Lung microvascular endothelial cell (primary cell): ENCODE data around the gene SLC44A3. TPM values are rescaled to one million over a fixed set of nuclear protein-coding genes. Genes with fewer than 3 reads are reported as not detected.
A peak's percentile ranks its signal among the peaks of the same experiment; 100 is the strongest.

ENCODE experiments used
- DNase-seq, 2 donors: peaks; one replicate each; pipeline versions ENCODE4 v3.0.0 to v3.0.0-alpha.2; 2010; ENCODE audit warnings: low read depth in 2 of 2
- total RNA-seq: library from RNA; depleted of rRNA; stranded (reverse); fragments of >200 nt; gene quantifications from 2 replicates; pipeline ENCODE4 v1.2.1, GENCODE V29; 2014

SLC44A3 gene
- total RNA-seq, 1 donor from 2014 or later, result 4.8 TPM

DNA sequence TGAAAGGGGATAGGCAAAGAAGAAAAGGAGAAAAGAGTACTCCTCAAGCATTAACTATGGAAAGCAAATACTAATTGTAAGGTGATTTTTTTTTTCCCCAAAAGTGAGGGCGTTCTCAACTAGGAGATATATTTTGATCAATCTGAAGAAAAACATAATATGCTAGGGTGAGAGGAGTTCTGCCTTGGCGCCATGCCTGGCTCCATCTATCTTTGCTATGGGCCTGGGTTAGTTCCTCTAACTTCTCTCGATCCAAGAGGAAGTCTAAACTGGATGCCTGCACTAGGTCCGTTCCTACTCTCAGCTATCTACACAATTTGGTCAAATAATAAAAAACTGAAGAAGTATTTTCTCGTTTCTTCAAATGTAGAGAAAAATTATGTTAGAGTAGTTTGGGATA lies 86.2 kb downstream of the SLC44A3 start:
- DNase-seq, result no peak

DNA sequence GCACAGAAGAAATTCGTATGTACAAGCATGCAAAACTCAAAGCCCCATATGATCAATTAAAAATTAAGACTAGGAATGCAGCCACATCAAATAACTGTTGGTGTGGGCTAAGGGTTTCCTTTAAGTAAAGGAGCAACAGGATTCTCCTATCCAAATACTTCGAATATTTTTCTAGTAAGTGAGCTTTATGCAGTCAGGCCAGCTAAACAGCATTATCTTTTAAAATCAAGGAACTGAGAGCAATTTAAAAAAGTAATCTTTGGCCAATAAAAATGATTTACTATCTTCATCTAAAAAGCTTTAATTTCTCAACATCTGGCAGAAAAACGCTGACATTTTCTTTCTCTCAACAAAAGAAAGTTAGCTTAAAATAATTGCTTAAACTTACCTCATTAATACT lies 87.0 kb downstream of the SLC44A3 start:
- no peak for DNase-seq

DNA sequence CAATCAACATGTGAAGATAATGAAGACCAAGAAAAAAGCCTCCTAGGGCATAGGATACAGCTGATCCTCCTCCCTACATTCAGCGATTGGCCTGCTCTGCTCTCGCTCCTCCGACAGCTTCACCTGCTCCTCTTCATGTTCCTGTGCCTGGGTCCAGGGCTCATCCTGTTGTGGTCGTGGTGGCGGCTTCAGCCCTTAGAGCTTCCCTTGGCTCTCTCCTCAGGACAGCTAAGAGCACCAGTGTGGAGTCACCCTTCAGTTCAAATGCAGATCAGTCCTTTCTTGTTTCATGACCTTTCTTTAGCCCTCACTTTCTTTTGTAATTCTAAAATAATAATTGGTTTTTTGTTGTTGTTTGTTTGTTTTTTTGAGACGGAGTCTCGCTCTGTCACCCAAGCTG lies 88.0 kb downstream of the SLC44A3 start:
- DNase-seq, result no peak

DNA sequence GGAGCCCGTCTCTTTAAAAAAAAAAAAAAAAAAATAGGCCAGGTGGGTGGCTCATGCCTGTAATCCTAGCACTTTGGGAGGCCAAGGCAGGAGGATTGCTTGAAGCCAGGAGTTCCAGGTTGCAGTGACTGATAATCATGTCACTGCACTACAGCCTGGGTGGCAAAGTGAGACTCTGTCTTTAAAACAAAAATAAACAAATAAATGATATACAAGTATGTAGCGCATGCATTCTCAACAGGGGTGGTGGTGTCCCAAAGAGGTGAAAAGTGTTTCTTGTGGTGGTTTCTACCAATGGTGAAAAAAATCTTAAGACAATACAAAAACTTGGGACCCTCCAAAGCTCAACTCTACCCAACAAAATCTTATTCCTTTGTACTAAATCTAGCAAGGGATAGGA lies 88.8 kb downstream of the SLC44A3 start:
- DNase-seq, result no peak

DNA sequence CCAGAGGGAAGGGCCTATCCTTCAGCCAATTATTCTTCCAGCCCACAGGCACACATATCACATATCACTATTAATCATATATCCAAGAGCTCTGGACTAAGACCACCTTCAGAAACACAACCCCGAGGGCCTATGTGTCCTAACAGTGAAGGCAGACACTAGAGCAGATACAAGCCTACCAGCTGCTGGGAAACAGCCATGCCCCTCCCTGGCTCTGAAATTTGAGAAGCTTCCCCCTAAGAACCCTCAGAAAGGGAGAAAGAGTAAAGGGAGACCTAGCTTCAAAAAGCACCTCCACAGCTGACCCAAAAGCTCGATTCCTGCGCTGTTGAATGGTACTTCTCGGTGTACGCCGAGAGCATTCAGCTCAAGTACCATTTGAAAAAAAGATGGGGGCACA lies 89.3 kb downstream of the SLC44A3 start:
- DNase-seq, result no peak

DNA sequence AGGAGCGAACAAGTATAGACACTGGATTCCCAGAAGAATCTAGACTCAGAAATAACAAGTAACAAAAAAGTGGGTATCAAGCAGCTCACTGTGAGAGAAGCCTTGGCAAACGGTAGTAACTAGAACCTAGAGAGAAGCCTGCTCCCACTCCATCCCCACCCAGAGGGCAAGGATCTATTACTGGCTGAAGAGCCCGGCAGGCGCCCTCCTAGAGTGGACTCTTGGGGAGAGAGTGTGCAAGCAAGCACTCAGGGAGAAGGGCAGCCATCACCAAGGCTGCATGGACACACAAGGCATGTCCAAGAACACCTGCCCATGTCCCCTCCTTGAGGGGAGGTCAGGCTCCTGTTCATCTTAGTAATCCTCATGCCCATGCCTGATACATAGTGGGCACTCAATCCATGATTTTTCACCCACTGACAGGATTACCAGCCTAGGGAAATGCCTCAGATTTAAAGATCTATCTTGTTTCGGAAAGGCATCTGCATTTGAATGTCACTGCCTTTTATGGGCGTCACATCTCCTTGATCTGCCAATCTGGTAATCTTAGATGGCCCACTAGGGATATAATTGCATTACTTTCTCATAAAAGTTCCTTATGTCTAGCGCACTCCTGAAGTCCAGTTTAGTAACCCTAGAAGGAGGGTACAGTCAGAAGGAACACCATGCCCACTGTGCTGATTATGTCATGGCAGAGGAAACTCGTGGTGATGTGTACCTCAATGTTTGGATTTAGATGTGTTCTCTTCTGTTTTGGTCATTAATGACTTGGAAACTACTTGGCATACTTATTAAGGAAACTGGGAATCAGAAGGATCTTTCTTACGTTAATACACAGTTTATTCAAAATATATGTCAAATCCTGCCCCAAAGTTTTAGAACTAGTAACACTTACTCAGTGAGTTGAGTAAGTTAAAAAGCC lies 92.4 kb downstream of the SLC44A3 start:
- peak in 1 of 2 donors; percentile 44 for DNase-seq

DNA sequence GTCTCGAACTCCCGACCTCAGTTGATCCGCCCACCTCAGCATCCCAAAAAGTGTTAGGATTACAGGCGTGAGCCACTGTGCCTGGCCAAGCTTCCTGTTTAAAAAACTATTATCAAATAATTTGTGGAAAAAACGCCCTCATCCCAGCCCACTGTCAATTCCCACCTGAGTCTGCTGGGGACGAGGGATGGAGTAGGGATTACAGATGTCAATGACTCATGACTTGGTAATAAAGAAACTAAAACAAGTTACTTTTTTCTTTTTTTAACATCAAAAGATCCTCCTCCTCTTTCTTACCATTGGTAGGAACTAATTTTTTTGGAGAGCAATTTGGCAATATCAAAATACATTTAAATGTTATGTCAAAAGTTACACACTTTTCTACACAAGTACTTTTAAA lies 97.1 kb downstream of the SLC44A3 start:
- no peak for DNase-seq

DNA sequence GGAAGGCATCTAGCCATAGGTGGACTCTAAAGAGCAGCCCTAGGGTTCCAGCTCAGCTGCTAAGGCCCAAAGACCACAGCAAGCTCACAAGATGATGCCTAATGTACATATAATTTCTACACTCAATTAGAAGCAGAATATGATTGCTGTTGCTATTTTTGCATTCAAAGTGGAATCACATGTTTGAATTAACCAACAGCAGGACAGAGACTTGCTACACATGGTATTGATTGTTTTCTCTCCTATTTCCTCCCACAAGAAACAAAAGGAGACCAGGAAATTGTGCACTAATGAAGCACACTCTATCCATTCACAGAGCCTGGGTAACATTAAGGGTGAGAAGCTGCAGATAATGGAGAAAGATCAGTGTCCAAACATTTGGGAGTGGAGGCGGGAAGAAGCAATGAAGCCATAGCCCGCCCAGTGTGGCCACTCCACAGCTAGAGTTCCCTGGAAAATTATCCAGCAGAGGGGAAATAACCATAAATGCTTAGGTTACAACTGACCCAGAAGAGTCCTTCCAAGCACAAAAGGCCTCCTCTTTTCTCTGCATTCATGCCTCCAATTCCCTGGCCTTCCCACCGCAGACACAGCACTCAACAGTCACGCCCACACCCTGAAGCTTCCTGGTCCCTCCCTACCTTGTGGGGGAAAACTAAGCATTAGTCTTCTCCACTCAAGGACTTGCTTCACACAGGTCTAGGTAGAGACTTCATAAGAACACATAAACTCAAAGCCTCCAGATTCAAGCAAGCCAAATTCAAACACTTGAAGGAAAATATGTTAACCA lies 99.3 kb downstream of the SLC44A3 start:
- no peak for DNase-seq

DNA sequence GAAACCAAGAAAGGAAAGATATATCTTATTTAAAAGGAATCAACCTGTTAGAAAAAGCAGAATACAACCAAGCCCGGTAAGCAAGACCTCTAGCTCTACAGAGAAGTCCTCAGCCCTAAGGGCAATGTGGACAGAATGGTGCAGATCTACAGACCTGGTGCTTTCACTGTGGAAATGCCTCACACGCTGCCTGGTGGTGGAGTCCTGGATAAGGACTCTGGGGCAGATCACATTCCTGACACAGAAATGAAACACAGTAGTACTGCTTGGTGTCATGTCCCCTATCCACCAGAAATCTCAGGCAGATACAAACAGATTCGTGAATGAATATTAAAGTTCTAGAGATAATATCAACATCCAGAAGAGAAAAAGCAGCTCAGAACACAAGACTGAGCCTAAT lies 99.9 kb downstream of the SLC44A3 start:
- peak; percentile 12 to 54 for DNase-seq

DNA sequence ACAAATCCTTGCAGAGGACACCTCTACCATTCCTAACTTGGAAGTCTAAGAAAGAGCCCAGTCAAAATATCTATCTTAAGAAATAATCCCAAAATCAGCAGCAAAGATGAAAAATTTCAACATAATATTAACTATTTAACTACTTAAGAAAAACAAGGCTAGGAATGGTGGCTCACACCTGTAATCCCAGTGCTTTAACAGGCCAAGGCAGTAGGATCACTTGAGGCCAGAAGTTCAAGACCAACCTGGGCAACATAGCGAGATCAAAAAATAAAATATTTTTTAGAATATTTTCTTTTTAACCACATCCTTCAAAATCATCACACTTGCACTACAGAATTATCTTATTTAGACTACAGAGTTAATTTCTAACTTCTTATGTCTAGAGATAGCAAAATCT lies 101.8 kb downstream of the SLC44A3 start:
- no peak for DNase-seq

DNA sequence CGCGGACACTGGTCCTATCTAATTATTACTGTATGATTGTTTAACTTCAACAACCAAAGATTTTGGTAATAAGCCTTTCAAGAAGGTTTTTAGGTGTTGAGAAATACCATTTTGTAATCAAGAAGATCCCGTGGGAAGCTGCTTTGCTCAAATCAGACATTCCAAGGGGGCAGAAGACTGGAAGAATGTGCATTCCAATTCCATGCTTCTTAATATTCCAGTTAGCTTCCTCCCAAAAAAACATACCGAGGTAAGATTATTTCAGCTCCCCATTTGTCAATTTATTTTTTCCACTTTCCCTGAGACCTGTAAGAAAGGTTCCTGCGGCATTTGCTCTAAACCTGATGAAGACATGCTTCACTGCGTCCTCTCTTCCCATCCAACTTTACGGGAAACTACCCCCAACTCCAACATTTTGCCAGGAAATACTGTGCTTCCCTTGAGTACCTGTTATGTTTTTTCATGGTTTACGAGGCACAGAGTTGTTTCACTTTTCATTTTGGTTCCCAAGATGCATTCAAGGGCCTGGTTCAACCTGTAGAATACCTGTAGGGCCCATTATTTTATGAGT lies 102.7 kb downstream of the SLC44A3 start:
- DNase-seq, result peak; percentile 21 to 34

DNA sequence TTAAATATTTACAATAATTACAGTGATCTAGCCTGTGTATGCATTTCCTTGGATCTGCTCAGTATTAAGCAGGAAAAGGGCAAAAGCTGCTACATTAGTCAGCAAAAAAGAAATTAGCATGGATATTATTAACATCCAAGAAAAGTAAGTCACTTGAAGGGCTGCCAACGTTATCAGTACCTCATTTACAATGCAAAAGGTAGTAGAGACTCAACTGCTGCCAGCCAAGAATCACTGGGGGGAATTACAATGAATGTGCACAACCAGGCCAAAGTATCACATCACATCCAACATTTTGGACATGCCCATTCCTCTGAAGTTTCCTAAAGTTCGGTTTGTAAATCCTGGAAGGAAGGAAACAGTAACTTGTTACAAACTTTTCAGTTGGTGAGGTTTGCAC lies 104.8 kb downstream of the SLC44A3 start:
- DNase-seq, result peak; percentile 34 to 45

DNA sequence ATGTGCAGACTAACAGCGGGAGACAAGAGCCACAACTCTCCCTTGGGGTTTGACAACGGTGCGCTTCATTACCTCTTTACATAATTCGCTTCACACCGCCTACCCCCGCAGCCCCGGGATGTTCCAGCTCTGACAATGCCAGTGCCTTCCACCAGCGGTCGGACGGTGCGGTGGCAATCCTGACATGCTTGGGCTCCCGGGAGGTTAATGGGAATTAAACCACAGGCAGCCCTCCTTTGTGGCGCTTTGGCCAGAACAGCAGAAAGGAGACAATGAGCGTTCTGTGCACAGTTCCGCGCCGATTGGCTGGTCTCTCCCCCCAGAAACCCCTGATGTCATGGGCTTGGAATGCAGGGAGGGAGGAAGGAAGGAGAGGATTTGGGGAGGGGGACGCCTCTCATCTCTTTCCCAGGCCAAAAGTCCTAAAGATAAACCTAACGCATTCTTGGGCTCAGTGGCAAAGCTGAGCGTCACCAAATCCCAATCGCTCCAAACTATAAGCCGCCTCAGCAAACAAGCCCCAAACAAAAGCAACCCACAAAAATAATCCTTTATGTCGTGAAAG lies 105.5 kb downstream of the SLC44A3 start:
- peak; percentile 83 to 84 for DNase-seq

DNA sequence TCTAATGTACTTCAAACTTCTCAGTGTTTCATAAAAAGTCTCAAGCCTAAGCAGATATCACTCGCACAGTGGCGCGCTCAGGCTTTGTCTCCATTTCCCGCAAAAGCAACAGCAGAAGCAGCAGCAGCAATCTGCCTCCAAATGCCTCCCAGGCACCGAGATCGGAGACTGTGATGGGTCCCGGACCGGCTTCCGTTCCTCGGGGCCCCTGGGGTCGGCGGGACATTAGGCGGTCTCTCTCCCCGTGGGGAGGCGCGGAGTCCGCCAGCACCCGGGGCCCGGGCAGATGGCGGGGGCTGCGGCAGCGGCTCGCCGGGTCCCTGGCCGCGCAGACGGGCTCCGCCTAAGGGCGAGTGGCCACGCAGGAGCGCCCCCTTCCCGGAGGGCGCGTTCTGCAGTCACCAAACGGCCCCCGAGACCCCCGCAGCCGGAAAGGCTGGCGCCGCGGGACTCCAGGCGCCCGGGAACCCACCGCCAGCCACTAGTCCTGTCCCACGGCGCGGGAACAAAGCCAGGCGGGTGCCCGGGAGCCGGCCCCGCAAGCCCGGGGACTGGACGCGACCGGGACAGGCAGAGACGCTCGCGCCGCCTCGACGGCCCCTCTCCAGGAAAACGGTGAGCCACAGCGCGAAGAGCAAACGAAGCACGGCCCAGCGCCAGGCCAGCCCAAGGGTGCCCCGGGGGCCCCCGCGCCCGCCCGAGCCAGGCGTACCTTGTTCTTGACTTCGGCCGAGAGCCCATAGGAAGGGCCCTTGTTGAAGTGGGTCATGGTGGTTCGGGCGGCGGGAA lies 106.2 kb downstream of the SLC44A3 start:
- peak; percentile 72 to 81 for DNase-seq

DNA sequence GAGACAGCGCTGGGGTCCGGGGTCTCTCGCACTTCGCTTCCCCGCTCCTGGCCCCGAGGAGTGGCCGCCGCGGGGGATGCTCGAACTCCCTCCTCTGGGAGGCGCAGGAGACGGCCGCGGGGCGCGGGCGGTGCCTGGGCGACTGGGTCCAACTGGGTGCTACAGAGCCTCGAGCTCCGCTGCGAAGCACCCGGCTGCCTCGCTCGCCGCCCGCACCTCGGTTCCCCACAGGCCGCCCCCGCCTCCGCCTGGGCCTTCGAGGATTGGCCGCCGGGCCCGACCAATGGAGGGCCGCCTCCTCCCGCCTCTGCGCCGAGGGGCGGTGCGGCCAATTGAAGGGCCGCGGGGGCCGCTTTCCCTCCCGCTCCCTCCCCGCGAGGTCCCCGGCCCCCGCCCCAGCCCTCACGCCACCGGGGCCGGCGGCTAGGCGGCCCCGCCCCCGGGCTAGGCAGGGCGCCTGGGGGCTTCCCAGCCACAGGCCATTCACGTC lies 106.8 kb downstream of the SLC44A3 start, which contains the start of gene CNN3:
Gene CNN3, minus strand, starts transcription at position 196 of the 490 bp plus-strand sequence. CDS start 216 bp downstream, outside the sequence.
- peak; percentile 94 to 97 for DNase-seq

DNA sequence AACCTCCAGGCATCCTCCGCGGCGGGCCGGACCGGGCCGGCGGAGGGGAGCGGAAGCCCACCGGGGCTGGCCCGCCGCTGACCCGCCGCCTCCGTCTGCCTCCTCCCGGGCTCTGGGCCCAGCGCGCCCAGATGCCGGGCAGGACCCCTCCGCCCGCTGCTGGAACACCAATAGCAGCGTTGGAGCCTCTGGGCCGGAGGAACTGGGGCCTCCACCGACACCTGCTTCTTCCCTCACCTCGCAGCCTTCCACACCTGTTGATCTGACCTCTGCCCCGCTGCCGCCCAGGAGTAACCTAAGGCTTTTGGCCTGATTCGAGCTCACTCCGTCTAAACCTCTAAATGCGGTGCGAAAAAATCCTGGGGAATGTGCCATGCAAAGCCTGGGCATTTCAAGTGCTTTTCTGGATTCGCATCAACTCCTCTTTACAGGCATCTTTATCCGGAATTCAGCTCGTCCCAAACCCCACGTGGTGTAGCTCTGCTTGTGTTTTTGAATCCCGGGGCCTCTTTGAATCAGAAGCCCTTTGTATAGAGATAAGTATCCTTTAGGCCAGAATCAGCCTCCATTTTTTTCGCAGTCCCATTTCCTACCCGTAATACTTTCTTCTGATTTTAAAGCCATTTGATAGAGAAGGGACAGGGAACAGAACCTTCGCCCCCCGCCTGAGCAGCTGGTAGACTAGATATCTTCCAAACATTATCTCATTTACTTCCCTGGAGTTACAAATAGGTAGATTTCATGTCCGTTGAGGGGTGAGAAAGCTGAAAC lies 107.4 kb downstream of the SLC44A3 start:
- peak; percentile 35 to 63 for DNase-seq

DNA sequence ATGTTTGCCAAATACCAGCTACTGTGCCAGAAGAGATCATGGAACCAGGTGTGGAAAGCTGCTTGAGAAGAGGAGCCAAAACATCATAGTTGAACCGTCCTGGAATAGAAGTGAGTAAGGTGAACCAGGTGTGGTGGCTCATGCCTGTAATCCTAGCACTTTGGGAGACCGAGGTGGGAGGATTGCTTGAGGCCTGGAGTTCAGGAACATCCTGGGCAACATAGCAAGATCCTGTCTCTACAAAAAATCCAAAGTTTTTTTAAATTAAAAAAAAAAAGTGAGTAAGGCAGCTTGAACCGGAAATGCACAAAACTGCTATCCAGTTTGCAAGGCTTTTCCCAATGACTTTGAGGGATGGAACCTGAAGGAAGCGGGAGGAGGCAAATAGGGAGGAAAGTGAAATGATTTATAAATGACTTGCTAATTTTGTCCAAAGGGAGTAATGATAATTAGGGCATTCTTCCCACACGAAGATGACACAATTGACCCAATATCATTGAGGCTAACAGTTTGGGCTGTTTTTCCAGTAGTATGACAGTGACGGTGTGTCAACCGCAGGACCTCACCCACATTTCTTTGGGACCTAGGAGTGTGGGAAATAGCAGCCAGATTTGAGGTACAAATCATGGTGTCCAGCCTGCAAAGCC lies 108.3 kb downstream of the SLC44A3 start:
- no peak for DNase-seq

DNA sequence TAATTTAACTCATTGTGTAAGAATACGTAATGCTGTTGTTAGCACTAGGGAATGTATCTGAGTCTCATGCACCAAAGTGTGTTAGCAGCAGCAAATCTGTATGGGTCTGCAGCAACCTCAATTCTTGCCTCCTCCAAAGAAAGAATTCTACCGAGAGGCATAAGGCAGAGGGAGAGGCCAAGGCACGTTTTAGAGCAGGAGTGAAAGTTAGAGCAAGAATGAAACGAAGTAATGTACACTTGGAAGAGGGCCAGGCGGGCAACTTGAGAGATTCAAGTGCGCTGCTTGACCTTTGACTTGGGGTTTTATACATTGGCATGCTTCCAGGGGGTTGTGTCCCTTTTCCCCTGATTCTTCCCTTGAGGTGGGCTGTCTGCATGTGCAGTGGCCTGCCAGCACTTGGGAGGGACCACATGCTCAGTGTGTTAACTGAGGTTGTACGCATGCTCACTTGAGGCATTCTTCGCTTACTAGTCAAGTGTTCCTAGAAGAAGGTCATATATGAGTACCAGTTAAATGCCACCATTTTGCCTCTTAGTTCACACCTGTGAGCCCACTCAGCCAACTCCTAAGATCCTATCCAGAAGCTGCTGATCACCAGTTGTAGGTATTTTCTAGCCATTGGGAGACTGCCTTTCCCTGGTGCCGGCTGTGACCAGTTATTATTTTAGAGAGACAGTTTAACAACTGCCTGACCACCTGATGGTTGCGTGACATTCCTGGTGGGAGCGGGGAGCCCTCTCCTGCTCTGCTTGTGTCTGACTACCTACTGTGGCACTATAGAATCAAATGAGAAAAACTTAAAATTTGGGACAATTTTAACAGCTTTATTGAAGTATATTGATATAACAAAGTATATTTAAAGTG lies 109.4 kb downstream of the SLC44A3 start:
- no peak for DNase-seq
